Fibroblast of mammary gland (primary cell): ENCODE results near the gene GAD2.

Source experiments
- DNase-seq: peaks from one replicate; pipeline ENCODE4 v3.0.0-alpha.2; 2010; ENCODE audit warnings: low read depth
- H3K4me3 ChIP-seq: 2 replicates; pipeline ENCODE4 v1.5.1; 2011; ENCODE audit warnings: low read depth, mild to moderate bottlenecking, low read length, moderate library complexity; ENCODE audit not compliant: control insufficient read depth
- TF ChIP-seq, protein P1 (sequence below): conservative IDR thresholded peaks from 2 replicates; pipeline ENCODE4 v1.5.1; 2011; ENCODE audit warnings: low read depth, low read length, inconsistent platforms; ENCODE audit not compliant: control insufficient read depth, insufficient read depth

Gene GAD2

DNA sequence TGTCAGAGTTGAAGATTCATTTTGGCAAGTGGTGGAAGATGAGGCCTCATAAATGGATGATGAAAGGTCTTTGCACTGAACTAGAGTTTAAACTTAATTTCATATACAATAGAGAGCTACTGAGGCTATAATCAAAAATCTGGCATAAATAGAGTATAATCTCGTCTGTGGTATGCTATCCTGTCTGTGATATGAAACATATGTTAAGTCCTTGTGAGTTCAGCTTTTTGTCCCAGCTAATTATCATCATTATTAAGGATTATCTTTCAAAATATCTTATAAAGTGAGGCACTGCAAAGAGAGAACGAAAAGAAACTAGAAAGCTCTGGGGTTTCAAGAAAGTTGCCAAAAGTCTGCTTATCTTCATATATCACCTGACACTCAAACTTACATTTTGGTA is 83.4 kb downstream of the GAD2 start:
- no peak for DNase-seq
- TF ChIP-seq, protein P1, sequence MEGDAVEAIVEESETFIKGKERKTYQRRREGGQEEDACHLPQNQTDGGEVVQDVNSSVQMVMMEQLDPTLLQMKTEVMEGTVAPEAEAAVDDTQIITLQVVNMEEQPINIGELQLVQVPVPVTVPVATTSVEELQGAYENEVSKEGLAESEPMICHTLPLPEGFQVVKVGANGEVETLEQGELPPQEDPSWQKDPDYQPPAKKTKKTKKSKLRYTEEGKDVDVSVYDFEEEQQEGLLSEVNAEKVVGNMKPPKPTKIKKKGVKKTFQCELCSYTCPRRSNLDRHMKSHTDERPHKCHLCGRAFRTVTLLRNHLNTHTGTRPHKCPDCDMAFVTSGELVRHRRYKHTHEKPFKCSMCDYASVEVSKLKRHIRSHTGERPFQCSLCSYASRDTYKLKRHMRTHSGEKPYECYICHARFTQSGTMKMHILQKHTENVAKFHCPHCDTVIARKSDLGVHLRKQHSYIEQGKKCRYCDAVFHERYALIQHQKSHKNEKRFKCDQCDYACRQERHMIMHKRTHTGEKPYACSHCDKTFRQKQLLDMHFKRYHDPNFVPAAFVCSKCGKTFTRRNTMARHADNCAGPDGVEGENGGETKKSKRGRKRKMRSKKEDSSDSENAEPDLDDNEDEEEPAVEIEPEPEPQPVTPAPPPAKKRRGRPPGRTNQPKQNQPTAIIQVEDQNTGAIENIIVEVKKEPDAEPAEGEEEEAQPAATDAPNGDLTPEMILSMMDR, result no peak
- no peak overlapping the region for H3K4me3 ChIP-seq

DNA sequence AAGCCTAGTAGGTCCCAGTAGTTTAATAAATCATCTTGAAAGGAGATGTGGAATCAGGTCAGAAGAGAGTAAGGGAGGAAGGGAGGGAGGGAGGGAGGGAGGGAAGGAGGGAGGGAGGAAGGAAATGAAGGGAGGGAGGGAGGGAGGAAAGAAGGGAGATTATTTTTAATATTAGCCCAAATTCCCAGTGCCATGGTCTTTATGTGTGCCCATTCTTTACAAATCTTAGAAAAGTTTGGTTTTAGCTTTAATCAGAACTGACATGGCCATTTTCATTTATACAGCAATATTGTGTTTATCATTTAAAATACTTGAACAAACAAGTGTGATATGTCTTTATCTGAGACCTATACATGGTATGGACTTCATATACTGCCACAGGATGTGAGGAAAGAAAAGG is 86.8 kb downstream of the GAD2 start:
- H3K4me3 ChIP-seq, result no peak overlapping the region
- DNase-seq, result no peak
- TF ChIP-seq, protein P1, result no peak

DNA sequence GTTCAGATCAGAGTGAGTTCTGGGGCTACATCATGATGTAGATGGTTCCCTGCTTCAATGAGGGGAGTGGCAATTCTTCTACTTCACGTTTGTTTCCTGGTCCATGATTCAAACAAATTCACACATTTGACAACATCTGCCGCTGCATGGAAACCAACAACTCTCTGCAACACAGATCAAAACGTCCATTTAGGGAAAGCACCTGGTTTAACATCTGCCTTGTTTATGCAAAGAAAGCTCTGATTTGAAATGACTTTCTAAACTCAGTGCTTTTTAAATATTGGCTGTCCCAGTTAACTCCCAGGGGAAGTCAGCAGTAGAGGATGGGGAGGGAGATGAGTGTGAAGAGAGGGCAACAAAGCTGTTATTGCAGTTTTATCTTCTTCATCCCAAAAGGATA is 93.8 kb downstream of the GAD2 start:
- H3K4me3 ChIP-seq, result no peak overlapping the region
- DNase-seq, result no peak
- TF ChIP-seq, protein P1, result no peak

DNA sequence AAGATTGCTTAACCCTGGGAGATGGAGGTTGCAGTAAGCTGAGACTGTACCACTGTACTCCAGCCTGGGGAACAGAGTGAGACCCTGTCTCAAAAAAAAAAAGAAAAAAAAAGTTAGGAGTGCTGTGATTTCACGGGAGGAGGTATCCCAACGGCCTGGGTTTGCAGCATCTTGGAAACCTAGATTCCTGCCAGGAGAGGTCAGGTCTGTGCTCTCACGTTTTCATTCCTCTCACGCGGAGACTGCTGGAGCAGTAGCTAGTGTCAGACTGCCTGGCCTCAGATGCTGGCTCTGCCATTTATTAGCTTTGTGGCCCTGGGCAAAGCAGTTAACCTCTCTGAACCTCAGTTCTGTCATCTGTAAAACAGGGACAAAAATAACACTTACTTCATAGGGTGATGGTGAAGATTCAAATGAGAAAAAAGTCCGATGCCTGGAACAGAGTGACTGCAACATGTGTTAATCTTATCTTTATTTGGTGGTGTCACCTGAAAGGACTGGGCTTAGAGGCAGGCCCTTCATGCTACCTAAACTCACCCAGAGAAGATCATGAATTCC is 94.9 kb downstream of the GAD2 start:
- H3K4me3 ChIP-seq, result no peak overlapping the region
- TF ChIP-seq, protein P1, result no peak
- DNase-seq, result no peak

DNA sequence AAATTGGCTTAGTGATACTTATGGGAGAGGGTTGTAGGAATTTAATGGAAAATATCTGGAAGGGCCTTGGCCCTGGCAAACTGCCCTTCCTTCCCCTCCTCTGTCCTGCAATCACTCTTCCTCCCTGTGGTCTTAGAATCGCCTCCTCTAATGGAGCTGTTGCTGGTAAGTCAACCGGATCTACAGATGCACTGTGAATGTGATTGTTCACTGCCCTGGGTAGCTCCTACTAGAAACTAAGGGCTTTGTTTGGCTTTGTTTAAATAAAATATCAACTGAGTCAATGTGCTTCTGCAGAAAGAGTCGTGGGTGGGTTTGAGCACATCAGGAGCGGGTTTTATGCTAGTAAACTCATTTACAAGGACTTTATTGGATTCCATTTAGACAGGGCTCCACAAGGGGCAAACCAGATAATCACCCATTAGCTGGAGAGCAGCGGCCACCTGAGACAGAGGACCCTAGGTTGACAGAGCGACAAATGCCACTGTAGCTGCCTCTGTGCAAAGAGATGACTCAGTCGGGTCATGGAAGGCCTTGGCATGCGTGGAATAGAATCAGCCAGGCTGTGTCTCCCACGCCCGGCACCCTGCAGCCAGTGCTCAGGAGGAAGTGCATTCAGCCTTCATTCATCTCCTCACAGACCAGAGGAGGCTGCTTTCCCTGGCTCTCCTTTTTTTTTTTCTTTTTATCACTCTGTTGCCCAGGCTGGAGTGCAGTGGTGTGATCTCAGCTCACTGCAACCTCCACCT is 97.9 kb downstream of the GAD2 start:
- TF ChIP-seq, protein P1, result no peak
- DNase-seq, result no peak
- H3K4me3 ChIP-seq, result no peak overlapping the region

DNA sequence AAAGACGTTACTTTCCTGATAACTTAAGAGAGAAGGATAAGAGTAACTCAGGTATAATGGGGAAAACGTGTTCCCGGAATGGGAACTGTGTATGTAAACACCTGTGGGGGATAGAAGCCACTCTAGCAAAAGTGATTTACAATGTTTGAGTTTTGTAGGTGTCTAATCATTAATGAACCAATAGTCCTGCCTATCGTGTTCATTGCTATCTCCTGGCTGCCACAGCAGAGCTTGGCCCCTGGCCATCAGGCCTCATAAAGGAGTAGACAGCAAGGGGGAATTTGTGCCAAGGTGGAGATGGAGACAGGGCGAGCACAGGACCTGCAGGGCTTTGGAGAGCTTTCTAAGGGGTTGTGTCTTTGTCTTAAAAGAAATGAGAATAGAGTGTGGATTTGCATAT is 102.1 kb downstream of the GAD2 start:
- DNase-seq, result no peak
- H3K4me3 ChIP-seq, result no peak overlapping the region
- TF ChIP-seq, protein P1, result no peak

DNA sequence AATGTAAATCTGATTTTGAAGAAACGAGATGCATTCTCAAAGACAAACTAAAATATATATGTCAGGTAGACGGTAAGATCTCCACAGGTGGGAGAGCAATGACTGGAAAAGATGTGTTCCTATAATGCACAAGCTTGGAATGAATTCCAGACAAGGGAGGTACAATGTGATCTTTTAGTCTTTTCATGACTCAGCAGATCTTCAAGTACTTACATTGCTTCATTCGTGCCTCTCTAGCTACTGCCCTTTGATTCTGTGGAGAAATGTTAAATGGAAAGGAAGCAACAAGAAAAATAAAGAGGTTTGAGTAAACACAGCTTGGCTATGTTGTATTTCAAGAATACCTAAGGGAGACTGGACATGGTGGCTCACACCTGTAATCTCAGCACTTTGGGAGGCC is 106.6 kb downstream of the GAD2 start:
- TF ChIP-seq, protein P1, result no peak
- H3K4me3 ChIP-seq, result no peak overlapping the region

More for the DNA sequence above, 106.6 kb downstream of the GAD2 start:
- no peak for DNase-seq
